SK-N-MC (cell line): Measurements from ENCODE around the gene SLC4A5.

Experiments used
- EZH2 ChIP-seq: fragments of 200-600 bp; sonication (generic); IDR thresholded peaks from one replicate; pipeline ENCODE4 v1.6.1; 2017; ENCODE audit warnings: antibody characterized with exemption
- FOXP2 ChIP-seq: optimal IDR thresholded peaks from 2 replicates; pipeline ENCODE3; 2011; ENCODE audit warnings: mild to moderate bottlenecking, moderate library complexity; ENCODE audit not compliant: insufficient read depth; ENCODE audit errors: extremely low read length, control extremely low read depth
- POLR2AphosphoS5 ChIP-seq: IDR thresholded peaks from 2 replicates; pipeline ENCODE4 v1.6.1; 2012; ENCODE audit warnings: mild to moderate bottlenecking, low read depth, low read length, borderline replicate concordance

DNA sequence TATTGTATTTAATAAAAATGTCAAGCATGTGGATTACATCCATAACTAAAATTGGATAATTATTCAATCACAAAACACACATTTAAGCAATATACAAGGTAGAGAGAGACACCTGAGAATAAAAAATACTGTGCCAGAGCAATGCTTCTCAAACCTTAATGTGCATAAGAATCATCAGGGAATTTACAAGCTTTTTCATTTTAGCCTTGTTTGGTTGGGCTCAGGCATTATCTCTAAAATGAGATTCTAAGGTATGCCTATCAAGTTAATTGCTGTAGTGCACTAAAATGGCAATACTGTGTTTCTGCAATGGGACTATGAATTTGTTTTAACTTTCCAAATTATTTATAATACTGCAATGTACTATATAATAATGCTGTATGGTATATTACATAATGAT, 165.5 kb downstream of the SLC4A5 start:
- no peak for TF ChIP-seq POLR2AphosphoS5
- TF ChIP-seq EZH2, result no peak
- TF ChIP-seq FOXP2, result no peak
